GM06990 (cell line): ENCODE measurements around the gene ANO7.

Experiments used
- DNase-seq: peaks from one replicate; pipeline ENCODE4 v3.0.0-alpha.2; 2011; ENCODE audit not compliant: insufficient read length; ENCODE audit errors: extremely low read depth
- H3K27me3 ChIP-seq: replicated peaks from 2 replicates; pipeline ENCODE4 v1.6.0; 2011; ENCODE audit warnings: low read length; ENCODE audit not compliant: control insufficient read depth, insufficient read depth
- H3K36me3 ChIP-seq: 2 replicates; pipeline ENCODE4 v1.5.1; 2011; ENCODE audit warnings: low read length; ENCODE audit not compliant: control insufficient read depth, insufficient read depth
- H3K4me3 ChIP-seq: replicated peaks from 2 replicates; pipeline ENCODE4 v1.5.1; 2011; ENCODE audit warnings: low read depth, mild to moderate bottlenecking, control low read depth, low read length
- TF ChIP-seq, protein P1 (sequence below): IDR thresholded peaks from 2 replicates; pipeline ENCODE4 v1.5.1; 2011; ENCODE audit warnings: low read length, control low read depth, mild to moderate bottlenecking, inconsistent platforms; ENCODE audit not compliant: insufficient read depth, poor library complexity, severe bottlenecking

ANO7 gene

DNA sequence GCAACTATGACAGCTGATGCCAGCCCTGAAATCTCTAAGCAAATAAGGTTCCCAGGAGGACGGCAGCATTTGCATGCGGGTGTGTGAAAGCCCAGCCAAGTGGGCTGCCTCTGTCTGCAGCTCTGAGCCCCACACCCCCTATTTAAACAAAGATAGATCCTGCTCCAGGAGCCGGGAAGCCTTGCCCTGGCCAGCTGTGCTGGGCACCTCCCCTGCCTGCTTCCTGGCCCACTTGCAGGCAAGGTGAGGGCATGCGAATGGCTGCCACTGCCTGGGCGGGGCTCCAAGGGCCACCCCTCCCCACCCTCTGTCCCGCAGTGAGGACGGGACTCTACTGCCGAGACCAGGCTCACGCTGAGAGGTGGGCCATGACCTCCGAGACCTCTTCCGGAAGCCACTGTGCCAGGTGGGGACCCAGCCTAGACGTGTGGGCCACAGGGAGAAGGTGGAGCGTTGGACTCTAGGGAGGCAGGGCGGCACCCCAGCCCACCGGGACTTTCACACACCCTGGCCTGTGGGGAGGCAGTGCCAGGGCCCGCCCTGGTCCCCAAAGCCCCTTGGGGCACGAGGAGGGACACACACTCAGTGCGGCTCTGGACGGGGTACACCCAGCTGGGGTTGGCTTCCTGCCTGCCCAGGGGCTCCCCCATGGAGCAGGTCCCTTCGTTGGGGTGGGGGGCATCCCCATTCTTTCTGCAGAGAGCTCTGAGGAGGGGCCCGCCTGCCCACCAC, at the start of gene ANO7:
Gene ANO7, plus strand, starts transcription at position 317 of the 732 bp plus-strand sequence. CDS start 1,387 bp downstream, outside the sequence.
- peaks cover 2% of the 10 kb centered on the region; the same call in 1 of the 2 replicates for H3K36me3 ChIP-seq
- no peak for DNase-seq
- H3K27me3 ChIP-seq: no peaks in the 10 kb centered on the region; the same call in 1 of the 2 replicates
- TF ChIP-seq, protein P1, sequence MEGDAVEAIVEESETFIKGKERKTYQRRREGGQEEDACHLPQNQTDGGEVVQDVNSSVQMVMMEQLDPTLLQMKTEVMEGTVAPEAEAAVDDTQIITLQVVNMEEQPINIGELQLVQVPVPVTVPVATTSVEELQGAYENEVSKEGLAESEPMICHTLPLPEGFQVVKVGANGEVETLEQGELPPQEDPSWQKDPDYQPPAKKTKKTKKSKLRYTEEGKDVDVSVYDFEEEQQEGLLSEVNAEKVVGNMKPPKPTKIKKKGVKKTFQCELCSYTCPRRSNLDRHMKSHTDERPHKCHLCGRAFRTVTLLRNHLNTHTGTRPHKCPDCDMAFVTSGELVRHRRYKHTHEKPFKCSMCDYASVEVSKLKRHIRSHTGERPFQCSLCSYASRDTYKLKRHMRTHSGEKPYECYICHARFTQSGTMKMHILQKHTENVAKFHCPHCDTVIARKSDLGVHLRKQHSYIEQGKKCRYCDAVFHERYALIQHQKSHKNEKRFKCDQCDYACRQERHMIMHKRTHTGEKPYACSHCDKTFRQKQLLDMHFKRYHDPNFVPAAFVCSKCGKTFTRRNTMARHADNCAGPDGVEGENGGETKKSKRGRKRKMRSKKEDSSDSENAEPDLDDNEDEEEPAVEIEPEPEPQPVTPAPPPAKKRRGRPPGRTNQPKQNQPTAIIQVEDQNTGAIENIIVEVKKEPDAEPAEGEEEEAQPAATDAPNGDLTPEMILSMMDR: no peak
- no peak within 1 kb of the TSS for H3K4me3 ChIP-seq

GRCh38 chr2:241139531-241140444, 48.7 kb upstream of the ANO7 start:
- TF ChIP-seq, protein P1: no peak
- Histone ChIP-seq H3K27me3 (no peaks in the 10 kb centered on the region), H3K36me3 (peaks cover 31% of the 10 kb centered on the region), H3K4me3 (no peak overlapping the region)
- DNase-seq: no peak

DNA sequence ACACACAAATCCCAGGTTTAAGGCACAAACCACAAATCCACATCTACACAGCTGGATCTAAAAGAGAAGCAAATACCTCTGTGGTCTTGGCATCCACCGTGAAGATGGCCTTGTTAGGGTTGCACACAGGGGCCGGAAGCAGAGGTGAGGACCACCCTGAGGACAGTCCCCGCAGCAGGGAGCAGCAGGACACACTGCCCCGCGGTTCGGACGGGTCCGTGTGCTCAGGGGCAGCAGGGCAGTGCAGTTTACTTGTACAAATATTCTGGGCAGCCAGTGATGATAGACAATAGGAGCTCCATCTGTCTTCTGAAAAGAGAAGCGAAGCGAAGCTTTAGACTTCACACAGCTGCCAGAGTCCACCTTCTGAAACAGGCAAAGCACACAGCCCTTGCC, 48.0 kb upstream of the ANO7 start:
- TF ChIP-seq, protein P1: no peak
- Histone ChIP-seq H3K4me3 (no peak overlapping the region), H3K27me3 (no peaks in the 10 kb centered on the region), H3K36me3 (peaks cover 29% of the 10 kb centered on the region)
- DNase-seq: no peak

- TF ChIP-seq, protein P1: no peak
- Histone ChIP-seq H3K27me3 (no peaks in the 10 kb centered on the region), H3K4me3 (no peak overlapping the region), H3K36me3 (peaks cover 25% of the 10 kb centered on the region)
- DNase-seq: no peak
Measured at GRCh38 chr2:241141214-241141770, 47.2 kb upstream of the ANO7 start.

DNA sequence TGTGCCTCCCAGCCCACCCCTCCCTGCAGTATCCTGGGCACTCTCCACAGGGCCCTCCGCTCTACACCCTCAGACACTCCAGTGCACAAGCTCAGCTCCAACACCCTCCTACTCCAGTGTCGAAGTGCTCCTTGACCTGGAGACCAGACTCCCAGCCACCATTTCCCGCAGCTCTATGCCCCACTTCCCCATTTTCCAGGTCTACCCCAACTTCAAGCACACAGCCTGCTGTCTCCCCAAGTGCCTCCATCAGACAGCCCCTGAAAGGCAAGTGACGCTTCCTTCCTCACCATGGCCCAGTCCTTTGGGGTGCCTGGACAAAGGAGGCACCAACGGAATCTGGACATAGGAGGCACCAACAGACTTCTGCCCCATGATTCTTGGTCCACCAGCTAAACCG, 46.4 kb upstream of the ANO7 start:
- H3K36me3 ChIP-seq: peaks cover 21% of the 10 kb centered on the region
- no peak overlapping the region for H3K4me3 ChIP-seq
- H3K27me3 ChIP-seq: no peaks in the 10 kb centered on the region
- no peak for DNase-seq
- TF ChIP-seq, protein P1: no peak
